HG03196 (cell line): ENCODE results near the gene CTDP1.

Source experiments
- ATAC-seq: cut with Tn5 transposase; IDR thresholded peaks from one replicate; pipeline ENCODE4 v1.9.1; 2021; ENCODE audit not compliant: unreplicated experiment

CTDP1 gene

GRCh38 chr18:79779700-79780190 is 100.1 kb downstream of the CTDP1 start:
- ATAC-seq = no peak

- no peak for ATAC-seq
These were observed 100.9 kb downstream of the CTDP1 start for GRCh38 chr18:79780547-79780946.

GRCh38 chr18:79781331-79781941 is 101.8 kb downstream of the CTDP1 start:
- ATAC-seq = no peak

- no peak for ATAC-seq
These were observed 103.1 kb downstream of the CTDP1 start for GRCh38 chr18:79782566-79783308.

GRCh38 chr18:79784071-79784913 is 104.7 kb downstream of the CTDP1 start:
- ATAC-seq = no peak

- ATAC-seq = no peak
These were observed 105.6 kb downstream of the CTDP1 start for GRCh38 chr18:79784965-79785770.

- ATAC-seq = no peak
These were observed 106.2 kb downstream of the CTDP1 start for GRCh38 chr18:79785831-79786230.

- ATAC-seq = no peak
These were observed 106.7 kb downstream of the CTDP1 start for GRCh38 chr18:79786304-79786703.

GRCh38 chr18:79786786-79787526 is 107.4 kb downstream of the CTDP1 start:
- ATAC-seq = no peak

GRCh38 chr18:79787527-79787864 is 107.9 kb downstream of the CTDP1 start:
- ATAC-seq = no peak

- ATAC-seq = no peak
These were observed 108.5 kb downstream of the CTDP1 start for GRCh38 chr18:79787865-79788733.

GRCh38 chr18:79788734-79789085 is 109.1 kb downstream of the CTDP1 start:
- ATAC-seq = no peak

GRCh38 chr18:79789091-79789891 is 109.7 kb downstream of the CTDP1 start:
- no peak for ATAC-seq

- no peak for ATAC-seq
These were observed 110.6 kb downstream of the CTDP1 start for GRCh38 chr18:79789901-79790890.

- no peak for ATAC-seq
These were observed 111.7 kb downstream of the CTDP1 start for GRCh38 chr18:79790996-79791972.
